ENCODE data around the gene LHX6.

LHX6 gene

GRCh38 chr9:122234022-122234748 lies 5.4 kb upstream of the LHX6 start:
- DNase-seq (ENCODE audit: low read depth, low spot score), result no peak

- DNase-seq (ENCODE audit: low read depth, low spot score), result no peak
Observed at GRCh38 chr9:122232796-122233306, 4.1 kb upstream of the LHX6 start.

GRCh38 chr9:122229485-122229837 lies 704 bp upstream of the LHX6 start:
- DNase-seq (ENCODE audit: low read depth, low spot score), result no peak

- DNase-seq (ENCODE audit: low read depth, low spot score), result no peak
Observed at GRCh38 chr9:122228191-122228567, 578 bp downstream of the LHX6 start.

GRCh38 chr9:122227575-122227900 lies 1.2 kb downstream of the LHX6 start:
- DNase-seq (ENCODE audit: low read depth, low spot score), result no peak

GRCh38 chr9:122226758-122227574 lies 1.8 kb downstream of the LHX6 start:
- DNase-seq (ENCODE audit: low read depth, low spot score), result no peak

GRCh38 chr9:122226142-122226757 lies 2.5 kb downstream of the LHX6 start:
- DNase-seq (ENCODE audit: low read depth, low spot score), result no peak

- DNase-seq (ENCODE audit: low read depth, low spot score), result no peak
Observed at GRCh38 chr9:122225312-122226141, 3.2 kb downstream of the LHX6 start.

GRCh38 chr9:122223435-122223834 lies 5.3 kb downstream of the LHX6 start:
- no peak for DNase-seq (ENCODE audit: low read depth, low spot score)

GRCh38 chr9:122222791-122223190 lies 6.0 kb downstream of the LHX6 start:
- no peak for DNase-seq (ENCODE audit: low read depth, low spot score)

- no peak for DNase-seq (ENCODE audit: low read depth, low spot score)
Observed at GRCh38 chr9:122221183-122221811, 7.5 kb downstream of the LHX6 start.

- no peak for DNase-seq (ENCODE audit: low read depth, low spot score)
Observed at GRCh38 chr9:122220673-122221182, 8.0 kb downstream of the LHX6 start.

- DNase-seq (ENCODE audit: low read depth, low spot score), result no peak
Observed at GRCh38 chr9:122219856-122220672, 8.7 kb downstream of the LHX6 start.

- no peak for DNase-seq (ENCODE audit: low read depth, low spot score)
Observed at GRCh38 chr9:122218935-122219855, 9.6 kb downstream of the LHX6 start.

- no peak for DNase-seq (ENCODE audit: low read depth, low spot score)
Observed at GRCh38 chr9:122218071-122218934, 10.5 kb downstream of the LHX6 start.

- DNase-seq (ENCODE audit: low read depth, low spot score), result no peak
Observed at GRCh38 chr9:122217640-122218039, 11.1 kb downstream of the LHX6 start.

GRCh38 chr9:122216798-122217418 lies 11.8 kb downstream of the LHX6 start:
- DNase-seq (ENCODE audit: low read depth, low spot score), result no peak

All from brain pericyte (primary cell).